H1 (cell line): ENCODE data around the gene SEPTIN2.

Source experiments
- CBX5 ChIP-seq: fragments of 300-800, 300-1000 bp; sonication (generic); IDR thresholded peaks from 2 replicates; pipeline ENCODE4 v1.7.1; 2016; ENCODE audit warnings: antibody characterized with exemption, low read length, low read depth
- EGR1 ChIP-seq: IDR thresholded peaks from 2 replicates; pipeline ENCODE4 v1.6.1; 2011; ENCODE audit warnings: low read depth, low read length, borderline replicate concordance
- EZH2 ChIP-seq: fragments of 200-600 bp; sonication (generic); IDR thresholded peaks from 2 replicates; pipeline ENCODE4 v1.7.1; 2012; ENCODE audit warnings: low read depth, mild to moderate bottlenecking, moderate library complexity, low read length, inconsistent platforms; ENCODE audit not compliant: severe bottlenecking
- HDAC2 ChIP-seq, 2 experiments: fragments of 300-600 bp in 1 of 2; sonication (generic) in 1 of 2; IDR thresholded peaks; 2 replicates each; pipeline ENCODE4 v1.6.1; 2011 to 2012; ENCODE audit warnings: low read depth in 2 of 2, low read length in 2 of 2, mild to moderate bottlenecking in 2 of 2, moderate library complexity in 2 of 2, borderline replicate concordance in 1 of 2, inconsistent platforms in 1 of 2
- MAFK ChIP-seq: IDR thresholded peaks from 2 replicates; pipeline ENCODE4 v1.6.1; 2012; ENCODE audit warnings: low read depth, mild to moderate bottlenecking, improper control_type of control experiment, low read length
- PHF8 ChIP-seq: fragments of 200-600 bp; sonication (generic); conservative IDR thresholded peaks from 2 replicates; pipeline ENCODE4 v1.7.1; 2012; ENCODE audit warnings: low read depth, mild to moderate bottlenecking, inconsistent platforms, low read length, moderate library complexity
- POLR2A ChIP-seq, 2 experiments: IDR thresholded peaks; 1 replicate in 1 of 2; 2 replicates in 1 of 2; pipeline ENCODE4 v1.6.1; 2011; ENCODE audit warnings: low read depth in 2 of 2, low read length in 2 of 2, mild to moderate bottlenecking in 2 of 2; ENCODE audit errors: control extremely low read depth in 1 of 2
- RAD21 ChIP-seq, 2 experiments: IDR thresholded peaks in 1 of 2; conservative IDR thresholded peaks in 1 of 2; 2 replicates each; pipeline ENCODE4 v1.6.1; 2011; ENCODE audit warnings: low read depth in 2 of 2, low read length in 2 of 2, improper control_type of control experiment in 1 of 2, inconsistent platforms in 1 of 2, mild to moderate bottlenecking in 1 of 2, moderate library complexity in 1 of 2
- RXRA ChIP-seq: IDR thresholded peaks from 2 replicates; pipeline ENCODE4 v1.6.1; 2011; ENCODE audit warnings: low read depth, mild to moderate bottlenecking, low read length, moderate library complexity; ENCODE audit not compliant: insufficient read depth
- SP4 ChIP-seq: IDR thresholded peaks from 2 replicates; pipeline ENCODE4 v1.6.1; 2012; ENCODE audit warnings: low read length, inconsistent platforms
- SUZ12 ChIP-seq: fragments of 200-600 bp; sonication (generic); IDR thresholded peaks from 2 replicates; pipeline ENCODE4 v1.6.1; 2012; ENCODE audit warnings: mild to moderate bottlenecking, inconsistent platforms, low read length, moderate library complexity, mixed read lengths
- YY1 ChIP-seq: IDR thresholded peaks from 2 replicates; pipeline ENCODE4 v1.6.1; 2011; ENCODE audit warnings: low read depth, mild to moderate bottlenecking, low read length
- TF ChIP-seq, protein P1 (sequence below), 3 experiments: IDR thresholded peaks; 1 replicate in 2 of 3; 2 replicates in 1 of 3; pipeline versions ENCODE4 v1.5.1 to v1.6.1; 2011; ENCODE audit warnings: low read length in 3 of 3, mild to moderate bottlenecking in 3 of 3, inconsistent platforms in 2 of 3, low read depth in 1 of 3, moderate library complexity in 1 of 3; ENCODE audit not compliant: insufficient read depth in 1 of 3; ENCODE audit errors: control extremely low read depth in 1 of 3
- TF ChIP-seq, protein P2 (sequence below): IDR thresholded peaks from 2 replicates; pipeline ENCODE4 v1.6.1; 2011; ENCODE audit warnings: low read depth, mild to moderate bottlenecking, low read length; ENCODE audit not compliant: insufficient read depth

GRCh38 chr2:241282555-241282954 lies 33.2 kb upstream of the SEPTIN2 start:
- TF ChIP-seq, protein P1, sequence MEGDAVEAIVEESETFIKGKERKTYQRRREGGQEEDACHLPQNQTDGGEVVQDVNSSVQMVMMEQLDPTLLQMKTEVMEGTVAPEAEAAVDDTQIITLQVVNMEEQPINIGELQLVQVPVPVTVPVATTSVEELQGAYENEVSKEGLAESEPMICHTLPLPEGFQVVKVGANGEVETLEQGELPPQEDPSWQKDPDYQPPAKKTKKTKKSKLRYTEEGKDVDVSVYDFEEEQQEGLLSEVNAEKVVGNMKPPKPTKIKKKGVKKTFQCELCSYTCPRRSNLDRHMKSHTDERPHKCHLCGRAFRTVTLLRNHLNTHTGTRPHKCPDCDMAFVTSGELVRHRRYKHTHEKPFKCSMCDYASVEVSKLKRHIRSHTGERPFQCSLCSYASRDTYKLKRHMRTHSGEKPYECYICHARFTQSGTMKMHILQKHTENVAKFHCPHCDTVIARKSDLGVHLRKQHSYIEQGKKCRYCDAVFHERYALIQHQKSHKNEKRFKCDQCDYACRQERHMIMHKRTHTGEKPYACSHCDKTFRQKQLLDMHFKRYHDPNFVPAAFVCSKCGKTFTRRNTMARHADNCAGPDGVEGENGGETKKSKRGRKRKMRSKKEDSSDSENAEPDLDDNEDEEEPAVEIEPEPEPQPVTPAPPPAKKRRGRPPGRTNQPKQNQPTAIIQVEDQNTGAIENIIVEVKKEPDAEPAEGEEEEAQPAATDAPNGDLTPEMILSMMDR (IDR thresholded peaks at IDR 0.05; ENCODE audit: control extremely low read depth in 1 of 3, insufficient read depth in 1 of 3, low read depth in 1 of 3, low read length in 3 of 3): no peak
- TF ChIP-seq YY1 (no peak), SP4 (no peak), SUZ12 (no peak), RAD21 (IDR thresholded peaks at IDR 0.05 in 1 of 2, conservative IDR thresholded peaks at IDR 0.05 in 1 of 2; ENCODE audit: low read depth in 2 of 2, low read length in 2 of 2) (no peak), EZH2 (no peak), HDAC2 (IDR thresholded peaks at IDR 0.05; ENCODE audit: borderline replicate concordance in 1 of 2, low read depth in 2 of 2, low read length in 2 of 2) (no peak), POLR2A (IDR thresholded peaks at IDR 0.05; ENCODE audit: control extremely low read depth in 1 of 2, low read depth in 2 of 2, low read length in 2 of 2) (no peak), MAFK (no peak), PHF8 (no peak), RXRA (no peak), CBX5 (no peak), EGR1 (no peak)
- TF ChIP-seq, protein P2, sequence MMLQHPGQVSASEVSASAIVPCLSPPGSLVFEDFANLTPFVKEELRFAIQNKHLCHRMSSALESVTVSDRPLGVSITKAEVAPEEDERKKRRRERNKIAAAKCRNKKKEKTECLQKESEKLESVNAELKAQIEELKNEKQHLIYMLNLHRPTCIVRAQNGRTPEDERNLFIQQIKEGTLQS: no peak
